Left hindlimb (tissue), 1 donor: Measurements from ENCODE around the gene METRNL.
"Not testable (repeated sequence)": the region's sequence is repeated elsewhere in the genome, so short reads cannot be mapped to it uniquely, and the experiment has no call there.

Experiments
- DNase-seq: peaks from one replicate; pipeline ENCODE4 v3.0.0-alpha.2; 2018

The METRNL gene

DNA sequence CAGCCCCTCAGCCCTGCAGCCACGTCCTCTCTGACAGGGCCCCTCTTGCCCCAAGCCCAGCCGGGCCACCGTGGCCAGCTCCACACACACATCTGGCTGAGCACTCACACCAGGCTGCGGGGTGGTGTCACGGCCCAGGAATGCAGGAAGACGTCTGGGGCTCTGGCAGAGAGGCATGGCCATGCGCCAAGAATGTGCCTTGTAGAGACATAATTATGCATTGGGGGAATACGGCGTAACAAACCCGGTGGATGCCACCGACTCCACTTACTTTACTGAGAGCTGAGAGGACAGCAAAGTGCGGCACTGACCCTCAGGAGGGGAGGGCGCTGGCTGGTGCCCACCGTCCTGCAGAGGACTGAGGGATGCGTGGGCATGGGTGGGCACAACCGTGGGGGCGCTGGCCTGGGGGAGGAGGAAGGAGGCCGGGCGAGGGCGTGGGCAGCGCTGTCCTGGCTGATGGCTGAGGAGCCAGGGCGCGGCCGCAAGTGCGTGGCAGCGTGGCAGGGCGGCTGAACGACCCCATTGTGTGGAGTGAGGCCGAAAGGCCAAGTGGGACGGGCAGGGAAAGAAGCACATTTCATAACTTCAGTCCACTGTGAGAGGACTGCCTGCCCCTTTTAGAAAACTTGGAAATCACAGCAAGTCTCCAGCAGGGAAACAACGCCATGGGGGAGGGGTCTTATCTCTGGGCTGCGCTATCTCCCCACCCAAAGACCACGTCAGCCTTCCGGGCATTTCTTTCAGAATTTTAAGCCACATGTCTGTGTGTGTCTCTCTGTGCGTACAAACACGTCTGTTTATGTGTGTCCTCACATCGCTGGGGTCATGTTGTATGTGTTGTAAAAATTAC lies 30.6 kb downstream of the METRNL start:
- peak; percentile 91 for DNase-seq

DNA sequence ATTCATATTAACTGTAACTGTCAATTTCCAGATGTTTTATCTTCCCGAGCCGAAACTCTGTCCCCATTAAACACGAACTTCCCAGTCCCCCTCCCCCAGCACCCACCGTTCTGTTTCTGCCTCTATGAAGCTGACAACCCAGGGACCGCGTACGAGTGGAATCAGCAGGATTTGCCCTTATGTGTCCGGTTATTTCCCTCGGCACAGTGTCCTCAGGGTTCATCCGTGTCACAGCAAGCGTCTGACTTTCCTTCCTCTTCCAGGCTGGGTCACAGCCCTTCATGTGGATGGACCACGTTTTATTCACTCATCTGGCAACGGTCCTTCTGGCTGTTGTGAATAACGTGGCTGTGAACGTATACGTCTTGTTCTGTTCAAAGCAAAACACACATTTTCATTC lies 31.3 kb downstream of the METRNL start:
- no peak for DNase-seq

DNA sequence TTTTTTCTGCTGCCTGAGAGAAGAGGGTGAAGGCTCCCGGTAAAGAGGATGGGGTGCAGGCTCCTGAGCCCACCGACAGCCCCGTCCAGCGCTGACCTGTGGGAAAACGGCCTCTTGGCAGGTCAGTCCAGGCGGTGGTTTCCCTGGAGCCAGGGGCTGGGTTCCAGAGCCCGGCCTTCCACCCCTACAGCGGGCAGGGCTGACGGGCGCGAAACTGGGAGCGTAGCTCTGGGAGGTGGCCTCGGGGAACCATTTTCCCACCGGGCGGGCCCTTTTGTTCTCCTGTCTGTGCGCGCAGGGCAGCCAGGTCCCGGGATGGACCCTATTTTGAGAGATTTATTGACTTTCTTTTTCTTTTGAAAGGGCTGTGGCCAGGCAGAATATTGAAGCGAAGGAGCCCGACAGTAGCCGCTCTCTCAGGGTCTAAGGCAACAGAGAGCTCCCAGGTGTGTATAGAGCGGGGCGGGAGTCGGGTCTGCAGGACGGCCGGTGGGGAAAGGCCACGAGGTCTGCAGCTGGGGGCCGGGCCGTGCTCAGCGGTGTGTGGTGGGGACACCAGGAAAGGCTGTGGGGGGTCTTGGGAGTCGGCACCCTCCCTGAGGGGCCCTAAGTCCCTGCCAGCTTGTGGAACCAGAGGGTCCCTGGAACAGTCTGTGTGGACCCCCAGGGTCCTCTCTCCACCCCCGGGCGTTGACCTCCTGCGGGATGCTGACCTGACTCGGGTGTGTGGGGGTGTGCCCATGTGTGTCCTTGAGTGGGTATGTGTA lies 32.3 kb downstream of the METRNL start:
- DNase-seq, result no peak

DNA sequence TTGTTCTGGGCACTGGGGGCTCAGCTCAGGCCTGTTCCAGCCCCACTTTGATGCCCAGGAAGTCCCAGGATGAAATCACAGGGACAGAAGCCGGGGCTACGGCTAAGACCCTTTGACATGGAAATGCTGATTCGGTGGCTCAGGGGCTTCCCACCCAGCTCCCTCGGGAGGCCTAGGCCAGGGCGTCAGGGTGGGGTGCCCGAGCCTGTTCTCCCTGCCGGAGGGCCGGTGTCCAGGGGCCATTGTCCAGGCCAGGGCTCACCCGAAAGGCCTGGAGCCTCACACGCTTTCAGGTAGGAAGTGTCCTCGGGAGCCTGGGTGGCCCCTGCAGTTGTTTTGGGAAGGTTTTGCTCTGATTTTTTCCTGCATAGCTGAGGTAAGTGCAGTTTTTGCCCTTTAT lies 34.0 kb downstream of the METRNL start:
- no peak for DNase-seq

DNA sequence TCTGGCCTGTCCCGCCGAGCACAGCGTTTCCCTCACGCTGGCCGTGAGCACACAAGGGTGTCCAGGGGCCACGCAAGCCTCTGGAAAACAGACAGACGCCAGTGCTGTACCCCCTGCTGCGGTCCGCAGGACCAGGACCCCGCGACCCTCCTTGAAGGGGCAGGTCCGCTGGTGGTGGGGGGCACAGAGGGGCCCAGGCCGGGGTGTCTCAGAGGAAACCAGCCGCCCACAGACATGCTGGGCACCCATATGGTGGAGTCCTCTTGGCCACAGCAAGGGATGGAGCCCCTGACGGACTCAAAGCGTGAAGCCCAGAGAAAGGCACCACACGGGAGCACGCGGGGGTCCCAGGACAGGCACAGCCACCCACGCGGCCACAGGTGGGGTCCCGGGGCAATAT lies 34.4 kb downstream of the METRNL start:
- no peak for DNase-seq

DNA sequence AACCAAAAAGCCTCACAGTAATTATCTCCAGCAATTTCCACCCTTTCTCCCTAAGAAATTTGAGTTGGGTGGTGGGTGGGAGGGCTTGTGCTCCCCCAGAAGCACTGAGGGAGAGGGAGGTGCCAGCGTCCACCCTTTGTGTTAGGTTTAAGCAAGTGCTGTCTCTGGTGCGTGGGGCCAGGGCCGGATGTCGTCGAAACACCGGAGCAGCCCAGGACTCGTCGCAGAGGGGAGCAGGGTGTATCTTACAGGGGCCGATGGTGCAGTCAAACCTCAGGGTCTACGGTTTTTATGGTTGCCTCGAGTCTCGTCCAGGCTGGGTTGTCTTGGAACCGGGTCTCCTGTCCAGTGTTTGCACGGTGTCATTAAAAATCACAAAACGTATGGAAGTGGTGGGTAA lies 35.3 kb downstream of the METRNL start:
- no peak for DNase-seq

DNA sequence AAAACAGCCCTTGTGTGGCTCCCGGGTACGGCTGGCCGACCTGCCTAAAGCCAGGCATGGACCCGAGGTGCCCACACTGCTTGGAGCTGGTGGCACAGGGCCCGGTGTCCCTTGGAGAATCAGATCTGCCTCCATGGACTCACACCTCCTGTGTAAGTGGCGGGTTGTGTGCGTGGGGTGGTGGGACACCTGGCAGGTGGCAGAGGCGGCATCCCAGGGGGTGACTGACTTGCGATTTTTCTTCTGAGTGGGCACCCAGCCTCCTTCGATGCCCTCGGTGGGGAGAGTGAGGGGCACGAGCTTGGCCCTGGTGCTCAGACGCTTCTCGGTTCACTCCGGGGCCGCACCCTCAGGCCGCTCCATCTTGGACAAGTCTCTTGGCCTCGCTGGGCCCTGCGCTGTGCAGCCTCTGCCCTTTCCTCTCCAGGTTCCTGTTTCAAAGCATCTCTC lies 35.8 kb downstream of the METRNL start:
- no peak for DNase-seq

DNA sequence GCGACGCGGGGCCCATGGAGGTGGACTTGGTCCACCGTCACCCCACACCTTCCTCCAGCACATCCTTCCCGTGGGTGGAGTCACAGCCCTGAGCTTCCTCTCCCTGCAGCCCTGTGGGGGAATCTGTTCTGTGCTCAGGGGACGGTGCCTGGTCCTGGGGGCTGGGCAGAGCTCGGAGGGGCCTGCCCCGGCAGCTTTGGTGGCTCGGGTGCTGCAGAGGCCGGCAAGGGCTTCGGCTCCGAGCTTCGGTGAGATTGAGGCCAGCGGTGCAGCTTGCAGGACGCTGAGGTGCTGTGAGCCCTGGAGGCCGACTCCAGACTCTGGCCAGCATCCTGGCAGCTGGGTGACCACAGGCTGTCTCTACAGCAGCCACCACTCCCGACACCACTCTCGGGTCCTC lies 36.4 kb downstream of the METRNL start:
- DNase-seq, result no peak

DNA sequence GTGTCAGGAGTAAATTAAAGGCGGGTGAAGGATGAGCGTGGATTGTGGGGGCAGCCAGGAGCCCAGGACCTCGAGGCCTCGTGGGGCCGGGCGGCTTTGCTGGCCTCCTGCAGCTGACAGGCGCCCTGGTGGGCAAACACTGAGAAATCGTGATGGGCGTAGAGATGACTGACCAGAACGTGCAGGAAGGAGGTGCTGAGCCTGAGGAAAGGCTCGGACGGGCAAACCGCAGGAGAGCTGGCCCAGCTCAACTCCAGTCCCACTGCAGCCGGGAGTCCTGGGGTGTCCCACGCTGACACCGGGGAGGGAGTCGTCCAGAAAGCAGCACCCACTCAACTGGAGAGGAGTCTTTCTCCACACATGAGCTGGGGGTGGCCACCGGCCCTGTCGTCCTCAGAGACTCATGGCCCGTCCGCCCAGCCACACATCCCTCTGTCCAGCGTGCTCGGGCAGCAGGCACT lies 36.9 kb downstream of the METRNL start:
- DNase-seq, result no peak

DNA sequence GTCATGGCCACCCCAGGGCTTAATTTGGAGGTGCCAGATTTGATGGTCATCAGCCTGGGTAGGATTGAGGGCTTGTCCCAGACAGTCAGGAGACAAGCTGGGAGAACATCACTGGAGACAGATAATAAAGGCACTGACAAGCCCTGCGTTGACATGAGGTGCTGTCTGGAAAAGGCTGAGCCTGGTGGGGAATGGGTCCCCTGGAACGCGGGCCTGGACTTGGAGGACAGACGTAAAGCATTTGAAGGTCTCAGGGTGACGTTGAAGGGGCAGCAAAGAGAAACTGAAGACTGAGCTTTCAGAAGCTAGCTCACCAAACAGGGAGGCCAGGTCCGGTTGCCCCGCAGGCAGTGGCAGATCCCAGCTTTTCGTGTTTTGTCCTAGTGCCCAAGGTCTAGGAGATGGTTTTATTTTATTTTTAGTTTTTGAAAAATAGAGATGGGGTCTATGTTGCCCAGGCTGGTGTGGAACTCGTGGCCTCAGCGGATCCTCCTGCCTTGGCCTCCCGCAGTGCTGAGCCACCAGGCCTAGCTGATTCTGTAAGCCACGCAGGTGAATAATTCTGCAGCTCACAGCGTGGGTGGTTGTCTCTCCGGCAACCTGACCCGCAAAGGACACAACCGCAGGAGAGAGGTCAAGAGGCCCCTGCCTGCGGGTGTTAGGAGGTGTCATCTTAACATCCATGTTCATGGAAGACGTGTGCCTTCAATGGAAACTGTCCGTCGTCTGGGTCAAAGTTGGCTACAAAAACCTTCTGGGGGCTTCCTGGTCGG lies 37.6 kb downstream of the METRNL start:
- no peak for DNase-seq

DNA sequence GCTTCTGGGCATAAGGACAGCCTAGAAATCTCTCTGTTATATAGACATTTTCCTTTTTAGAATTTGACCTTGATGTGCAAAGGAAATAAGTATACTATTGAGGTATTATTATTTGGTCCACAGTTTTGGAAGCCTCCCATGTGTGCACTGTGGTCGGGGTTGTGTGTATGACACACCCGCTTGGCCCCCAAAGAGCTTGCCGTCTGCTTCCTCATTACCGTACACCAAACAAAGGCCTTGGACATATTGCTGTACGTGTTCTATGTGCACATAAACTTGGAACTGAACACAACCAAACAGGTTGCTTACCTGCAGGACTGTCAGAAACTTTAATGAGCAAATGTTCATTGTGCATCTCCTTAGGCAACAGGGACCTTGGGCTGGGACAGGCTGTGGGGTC lies 38.2 kb downstream of the METRNL start:
- DNase-seq, result no peak

DNA sequence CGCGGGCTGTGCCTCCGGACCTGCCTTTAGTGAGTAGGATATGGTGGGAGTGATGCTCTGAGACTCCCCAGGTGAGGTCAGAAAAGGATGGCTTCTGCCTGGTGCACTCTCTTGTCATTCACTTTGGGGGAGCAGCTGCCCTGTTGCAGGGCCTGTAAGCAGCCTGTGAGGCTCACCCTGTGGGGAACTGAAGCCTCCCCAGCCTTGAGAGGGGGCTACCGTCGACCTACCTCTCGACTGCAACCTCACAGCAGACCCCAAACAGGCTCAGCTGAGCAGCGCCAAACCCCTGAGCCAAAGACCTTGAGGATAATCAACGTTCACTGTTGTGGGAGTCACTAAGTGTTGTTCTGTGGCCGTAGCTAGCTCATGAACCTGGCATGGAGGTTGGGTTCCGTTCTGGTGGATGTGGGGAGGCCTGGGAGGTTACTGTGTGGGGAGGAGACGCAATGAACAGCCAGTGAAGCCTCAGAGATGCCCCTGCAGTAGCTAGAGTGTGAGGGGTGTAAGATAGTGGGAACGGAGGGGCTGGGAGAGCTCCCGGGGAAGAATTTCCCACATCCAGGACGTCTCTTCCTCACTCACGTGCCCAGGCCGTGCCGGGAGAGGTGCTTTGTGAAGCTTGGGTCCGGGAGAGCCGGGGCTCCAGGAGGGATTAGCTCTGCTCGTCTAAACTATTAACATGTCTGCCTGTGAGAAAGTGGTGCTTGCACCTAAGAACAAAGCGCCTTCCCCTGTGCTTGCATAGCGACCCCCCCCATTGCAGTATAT lies 38.8 kb downstream of the METRNL start:
- peak; percentile 12 for DNase-seq

DNA sequence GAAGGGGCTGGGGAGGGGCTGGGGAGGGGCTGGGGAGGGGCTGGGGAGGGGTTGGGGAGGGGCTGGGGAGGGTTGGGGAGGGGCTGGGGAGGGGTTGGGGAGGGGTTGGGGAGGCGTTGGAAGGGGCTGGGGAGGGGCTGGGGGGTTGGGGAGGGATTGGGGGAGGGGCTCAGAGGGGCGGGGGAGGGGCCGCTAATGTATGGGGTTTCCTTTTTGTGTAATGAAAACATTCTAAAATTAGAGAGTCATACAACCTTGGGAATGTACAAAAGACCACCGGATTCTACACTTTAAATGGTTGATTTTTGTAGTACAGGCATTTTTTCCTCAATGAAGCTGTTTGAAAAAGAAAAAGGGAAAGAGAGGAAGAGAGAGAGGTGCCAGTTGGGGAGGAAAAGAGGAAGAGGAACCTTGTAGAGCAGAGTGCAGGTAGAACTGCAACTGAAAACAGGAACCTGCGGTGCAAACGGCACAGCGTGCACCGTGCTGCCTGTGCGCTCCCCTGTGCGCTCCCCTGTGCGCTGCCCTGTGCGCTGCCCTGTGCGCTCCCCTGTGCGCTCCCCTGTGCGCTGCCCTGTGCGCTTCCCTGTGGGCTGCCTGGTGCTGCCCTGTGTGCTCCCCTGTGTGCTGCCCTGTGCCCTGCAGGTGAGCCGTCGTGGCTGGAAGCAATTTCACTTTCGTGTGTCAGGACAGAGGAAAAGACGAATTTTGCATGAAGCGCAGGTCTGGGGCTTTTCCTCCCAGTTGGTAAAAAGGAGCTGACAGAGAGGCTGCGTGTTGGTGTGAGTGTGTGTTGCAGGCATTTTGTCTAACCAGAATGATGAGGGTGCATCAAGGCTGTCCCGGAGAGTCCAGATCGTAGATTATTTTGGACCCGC lies 40.8 kb downstream of the METRNL start:
- peak; percentile 6 for DNase-seq

DNA sequence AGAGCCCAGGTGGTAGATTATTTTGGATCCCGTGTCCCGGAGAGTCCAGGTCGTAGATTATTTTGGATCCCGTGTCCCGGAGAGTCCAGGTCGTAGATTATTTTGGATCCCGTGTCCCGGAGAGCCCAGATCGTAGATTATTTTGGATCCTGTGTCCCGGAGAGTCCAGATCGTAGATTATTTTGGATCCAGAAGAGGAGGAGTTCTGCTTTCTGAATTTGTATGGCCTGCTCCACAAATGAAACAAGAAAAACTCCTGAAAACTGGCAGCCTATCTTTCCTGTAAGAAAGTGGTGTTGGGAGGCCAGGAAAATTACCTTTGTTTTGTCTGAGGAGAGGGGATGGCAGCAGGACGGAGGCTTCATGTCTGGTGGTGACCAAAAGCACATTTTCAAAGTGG lies 42.1 kb downstream of the METRNL start:
- not testable (repeated sequence) for DNase-seq

DNA sequence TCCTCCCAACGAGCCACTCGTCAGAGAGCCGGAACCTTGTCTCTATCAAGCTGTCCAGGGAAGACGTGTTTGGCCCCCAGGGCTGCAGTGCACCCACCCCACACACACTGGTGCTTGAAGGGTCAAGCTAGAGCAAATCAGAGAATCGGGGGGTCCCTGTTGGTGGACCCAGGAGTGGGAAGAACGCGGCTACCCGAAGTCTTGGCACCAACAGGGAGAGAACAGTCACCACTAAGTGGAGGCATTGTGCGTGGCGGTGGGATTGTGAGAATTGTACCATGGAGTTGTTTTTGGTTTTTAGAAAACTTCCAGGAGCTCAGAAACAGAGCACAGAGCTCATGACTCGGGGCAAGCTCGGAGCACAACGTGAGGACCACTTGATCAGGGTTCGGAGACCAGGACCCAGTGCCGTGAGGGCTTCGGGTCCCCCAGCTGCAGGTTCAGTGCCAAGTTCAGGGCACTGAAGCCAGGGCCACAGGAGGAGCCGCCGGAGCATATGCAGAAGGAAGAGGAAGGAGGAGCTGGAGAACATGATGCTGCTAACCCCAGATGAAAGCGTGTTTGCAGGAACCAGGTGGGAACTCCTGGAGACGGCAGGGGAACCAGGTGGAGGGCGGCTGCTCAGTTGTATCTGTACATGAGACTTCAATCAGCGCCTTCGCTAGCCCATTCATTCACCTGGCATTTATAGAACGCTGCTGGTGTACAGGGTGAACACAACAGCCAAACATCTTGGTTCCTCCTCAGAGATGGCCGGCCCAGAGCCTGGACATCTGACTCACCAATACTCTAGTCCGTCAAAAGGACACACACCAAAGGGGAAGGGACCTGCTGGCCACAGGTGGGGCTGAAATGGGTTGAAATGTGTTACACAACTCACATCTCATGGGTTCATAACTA lies 42.8 kb downstream of the METRNL start:
- peak; percentile 19 for DNase-seq

DNA sequence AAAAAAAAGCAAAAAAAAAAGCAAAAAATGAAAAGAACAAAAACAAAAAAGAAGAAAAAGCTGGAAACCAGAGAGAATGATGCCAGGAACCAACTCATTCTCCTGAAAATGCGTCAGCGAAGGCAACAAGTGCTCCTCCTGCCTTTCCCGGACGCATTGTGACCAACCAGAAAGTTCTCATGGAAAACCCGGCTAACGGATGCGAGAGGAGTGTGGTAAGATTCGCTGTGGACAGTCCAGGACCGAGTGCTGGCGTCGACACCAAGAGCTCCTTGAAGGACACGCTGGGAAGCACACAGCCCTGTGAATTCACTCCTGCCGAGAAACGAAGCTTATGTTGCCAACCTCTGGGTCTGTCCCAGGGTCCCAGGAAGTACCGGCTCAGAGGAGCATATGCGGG lies 43.4 kb downstream of the METRNL start:
- DNase-seq, result peak; percentile 18

DNA sequence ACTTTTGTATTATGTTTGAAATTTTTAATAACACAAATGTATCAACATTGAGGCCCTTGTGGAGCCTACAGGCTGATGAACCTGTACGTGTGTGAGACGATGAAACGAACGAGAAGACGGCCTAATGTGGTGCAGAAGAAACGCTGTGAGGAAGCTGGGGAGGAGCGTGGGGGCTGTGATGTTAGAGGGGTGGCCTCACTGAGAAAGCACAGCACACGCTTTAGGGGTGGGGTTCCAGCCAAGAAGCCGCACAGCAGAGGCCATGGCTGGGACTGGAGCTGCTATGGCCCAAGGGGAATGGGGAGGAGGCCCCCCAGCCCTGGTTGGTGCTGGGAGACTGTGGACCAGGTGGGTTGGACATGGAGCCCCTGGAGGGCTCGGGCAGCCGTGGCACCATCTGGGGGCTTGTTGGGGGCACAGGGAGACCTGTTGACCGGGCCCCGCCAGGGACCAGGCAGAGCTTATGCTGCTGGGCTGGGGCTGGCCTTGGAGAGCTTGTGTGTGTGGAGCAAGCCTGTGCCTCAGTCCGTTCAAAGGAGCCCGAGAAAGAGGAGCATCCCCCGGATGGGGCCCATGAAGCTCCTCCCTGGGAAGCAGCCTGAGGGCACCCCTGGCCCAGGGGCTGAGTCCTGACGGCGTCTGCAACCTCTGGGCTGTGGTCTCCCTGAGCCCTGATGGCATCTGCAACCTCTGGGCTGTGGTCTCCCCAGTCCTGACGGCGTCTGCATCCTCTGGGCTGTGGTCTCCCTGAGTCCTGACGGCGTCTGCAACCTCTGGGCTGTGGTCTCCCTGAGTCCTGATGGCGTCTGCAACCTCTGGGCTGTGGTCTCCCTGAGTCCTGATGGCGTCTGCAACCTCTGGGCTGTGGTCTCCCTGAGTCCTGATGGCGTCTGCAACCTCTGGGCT lies 44.7 kb downstream of the METRNL start:
- DNase-seq, result peak; percentile 15

DNA sequence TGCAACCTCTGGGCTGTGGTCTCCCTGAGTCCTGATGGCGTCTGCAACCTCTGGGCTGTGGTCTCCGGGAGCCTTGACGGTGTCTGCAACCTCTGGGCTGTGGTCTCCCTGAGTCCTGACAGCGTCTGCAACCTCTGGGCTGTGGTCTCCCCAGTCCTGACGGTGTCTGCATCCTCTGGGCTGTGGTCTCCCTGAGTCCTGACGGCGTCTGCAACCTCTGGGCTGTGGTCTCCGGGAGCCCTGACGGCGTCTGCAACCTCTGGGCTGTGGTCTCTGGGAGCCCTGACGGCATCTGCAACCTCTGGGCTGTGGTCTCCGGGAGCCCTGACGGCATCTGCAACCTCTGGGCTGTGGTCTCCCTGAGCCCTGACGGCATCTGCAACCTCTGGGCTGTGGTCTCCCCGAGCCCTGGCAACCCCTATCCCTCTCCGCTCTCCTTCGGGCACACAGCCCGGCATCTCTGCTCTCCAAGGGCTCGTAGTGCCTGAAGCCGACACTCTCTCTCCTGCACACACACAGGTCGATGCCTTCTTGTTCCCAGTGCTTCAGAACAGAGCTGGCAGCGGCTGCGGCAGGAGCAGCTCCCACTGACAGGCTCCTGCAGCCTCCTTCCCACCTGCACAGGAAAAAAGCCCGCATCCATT lies 45.6 kb downstream of the METRNL start:
- peak; percentile 27 for DNase-seq
